Keratinocyte (primary cell): ENCODE data around the gene CKAP2L.

Experiments used
- EZH2 ChIP-seq: IDR thresholded peaks from one replicate; pipeline ENCODE4 v1.6.1; 2012; ENCODE audit warnings: inconsistent platforms, mild to moderate bottlenecking, low read length, moderate library complexity
- TF ChIP-seq, protein P1 (sequence below), 3 experiments: IDR thresholded peaks in 1 of 3; conservative IDR thresholded peaks in 1 of 3; optimal IDR thresholded peaks in 1 of 3; 2 replicates in 2 of 3; 3 replicates in 1 of 3; pipeline versions ENCODE3 to v1.5.1; 2011; ENCODE audit warnings: low read length in 3 of 3, mild to moderate bottlenecking in 3 of 3, moderate library complexity in 2 of 3, control low read depth in 1 of 3, inconsistent platforms in 1 of 3; ENCODE audit not compliant: insufficient read depth in 2 of 3; ENCODE audit errors: extremely low read depth in 1 of 3

DNA sequence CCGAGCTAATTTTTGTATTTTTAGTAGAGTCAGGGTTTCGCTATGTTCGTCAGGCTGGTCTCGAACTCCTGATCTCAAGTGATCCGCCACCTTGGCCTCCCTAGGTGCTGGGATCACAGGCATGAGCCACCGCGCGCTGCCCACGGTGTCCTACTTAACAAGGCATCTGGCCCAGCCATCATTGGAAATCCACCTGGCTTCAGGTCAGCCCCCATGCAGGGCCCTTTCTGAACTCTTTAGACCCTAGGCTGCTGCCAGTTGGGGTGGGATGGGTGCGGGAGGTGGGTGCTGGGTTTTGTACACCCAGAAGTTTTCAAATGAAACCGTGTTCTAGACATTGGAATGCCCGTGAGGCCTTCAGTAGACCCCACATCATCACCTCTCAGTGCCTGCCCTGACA lies 70.2 kb downstream of the CKAP2L start:
- TF ChIP-seq EZH2 = no peak
- TF ChIP-seq, protein P1, sequence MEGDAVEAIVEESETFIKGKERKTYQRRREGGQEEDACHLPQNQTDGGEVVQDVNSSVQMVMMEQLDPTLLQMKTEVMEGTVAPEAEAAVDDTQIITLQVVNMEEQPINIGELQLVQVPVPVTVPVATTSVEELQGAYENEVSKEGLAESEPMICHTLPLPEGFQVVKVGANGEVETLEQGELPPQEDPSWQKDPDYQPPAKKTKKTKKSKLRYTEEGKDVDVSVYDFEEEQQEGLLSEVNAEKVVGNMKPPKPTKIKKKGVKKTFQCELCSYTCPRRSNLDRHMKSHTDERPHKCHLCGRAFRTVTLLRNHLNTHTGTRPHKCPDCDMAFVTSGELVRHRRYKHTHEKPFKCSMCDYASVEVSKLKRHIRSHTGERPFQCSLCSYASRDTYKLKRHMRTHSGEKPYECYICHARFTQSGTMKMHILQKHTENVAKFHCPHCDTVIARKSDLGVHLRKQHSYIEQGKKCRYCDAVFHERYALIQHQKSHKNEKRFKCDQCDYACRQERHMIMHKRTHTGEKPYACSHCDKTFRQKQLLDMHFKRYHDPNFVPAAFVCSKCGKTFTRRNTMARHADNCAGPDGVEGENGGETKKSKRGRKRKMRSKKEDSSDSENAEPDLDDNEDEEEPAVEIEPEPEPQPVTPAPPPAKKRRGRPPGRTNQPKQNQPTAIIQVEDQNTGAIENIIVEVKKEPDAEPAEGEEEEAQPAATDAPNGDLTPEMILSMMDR (optimal IDR thresholded peaks at IDR 0.05 in 1 of 3, IDR thresholded peaks at IDR 0.05 in 1 of 3, conservative IDR thresholded peaks at IDR 0.05 in 1 of 3; ENCODE audit: extremely low read depth in 1 of 3, insufficient read depth in 2 of 3, low read length in 3 of 3) = no peak
